DOHH2 (cell line): ENCODE data around the gene LIF.

Experiments
- EZH2phosphoT487 ChIP-seq: fragments of 200-600 bp; sonication (generic); IDR thresholded peaks from 2 replicates; pipeline ENCODE4 v1.6.1; 2017; ENCODE audit warnings: borderline replicate concordance, mild to moderate bottlenecking, antibody characterized with exemption, low read length, moderate library complexity, mixed read lengths
- TF ChIP-seq, protein P1 (sequence below): fragments of 200-600 bp; sonication (generic); IDR thresholded peaks from one replicate; pipeline ENCODE4 v1.5.1; 2014; ENCODE audit warnings: antibody characterized with exemption, mild to moderate bottlenecking, low read depth, low read length; ENCODE audit not compliant: poor library complexity, severe bottlenecking

GRCh38 chr22:30265823-30266444, 19.4 kb upstream of the LIF start:
- TF ChIP-seq, protein P1, sequence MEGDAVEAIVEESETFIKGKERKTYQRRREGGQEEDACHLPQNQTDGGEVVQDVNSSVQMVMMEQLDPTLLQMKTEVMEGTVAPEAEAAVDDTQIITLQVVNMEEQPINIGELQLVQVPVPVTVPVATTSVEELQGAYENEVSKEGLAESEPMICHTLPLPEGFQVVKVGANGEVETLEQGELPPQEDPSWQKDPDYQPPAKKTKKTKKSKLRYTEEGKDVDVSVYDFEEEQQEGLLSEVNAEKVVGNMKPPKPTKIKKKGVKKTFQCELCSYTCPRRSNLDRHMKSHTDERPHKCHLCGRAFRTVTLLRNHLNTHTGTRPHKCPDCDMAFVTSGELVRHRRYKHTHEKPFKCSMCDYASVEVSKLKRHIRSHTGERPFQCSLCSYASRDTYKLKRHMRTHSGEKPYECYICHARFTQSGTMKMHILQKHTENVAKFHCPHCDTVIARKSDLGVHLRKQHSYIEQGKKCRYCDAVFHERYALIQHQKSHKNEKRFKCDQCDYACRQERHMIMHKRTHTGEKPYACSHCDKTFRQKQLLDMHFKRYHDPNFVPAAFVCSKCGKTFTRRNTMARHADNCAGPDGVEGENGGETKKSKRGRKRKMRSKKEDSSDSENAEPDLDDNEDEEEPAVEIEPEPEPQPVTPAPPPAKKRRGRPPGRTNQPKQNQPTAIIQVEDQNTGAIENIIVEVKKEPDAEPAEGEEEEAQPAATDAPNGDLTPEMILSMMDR: no peak
- no peak for TF ChIP-seq EZH2phosphoT487
